ENCODE results near the gene HLTF.

HLTF gene

DNA sequence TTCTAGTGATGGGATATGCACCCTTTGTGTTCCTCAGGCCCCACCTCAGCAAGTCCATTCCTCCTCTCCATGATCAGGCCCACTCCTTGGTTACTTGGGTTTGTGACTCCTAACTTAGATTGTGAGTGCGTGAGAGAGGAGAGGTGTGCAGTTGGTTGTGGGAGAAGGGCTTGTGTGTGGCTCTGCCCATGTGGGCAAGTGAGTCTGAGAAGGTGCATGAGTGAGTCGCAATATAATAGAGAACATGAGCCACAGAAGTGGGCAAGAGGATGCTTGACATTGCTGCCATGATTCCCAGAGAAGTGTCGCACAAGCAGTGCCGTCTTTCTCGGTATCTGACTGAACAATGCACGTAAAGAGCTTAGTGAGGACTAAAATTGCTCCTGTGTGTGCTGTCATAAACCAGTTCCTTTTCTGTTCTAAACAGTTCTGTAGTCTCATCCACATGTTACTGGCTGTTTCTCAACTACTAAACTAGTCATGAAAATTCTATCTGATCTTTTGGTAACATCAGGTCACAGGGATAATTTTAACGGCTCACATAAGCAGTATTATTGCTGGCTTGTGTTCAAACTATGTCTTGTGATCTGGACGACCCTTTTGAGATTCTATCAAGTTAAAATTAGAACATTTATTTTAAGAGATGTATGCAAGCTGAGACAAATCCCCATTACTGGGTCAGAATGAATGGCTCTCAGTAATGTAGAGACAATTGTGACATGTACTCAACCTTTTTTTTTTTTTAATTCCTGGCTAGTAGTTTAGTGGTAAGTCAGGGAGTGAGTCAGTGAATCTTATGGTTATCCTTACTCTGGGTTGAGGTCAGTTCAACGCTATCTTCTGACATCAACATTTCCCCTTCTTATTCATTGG lies 69.4 kb downstream of the HLTF start:
- DNase-seq = peak; percentile 92

DNA sequence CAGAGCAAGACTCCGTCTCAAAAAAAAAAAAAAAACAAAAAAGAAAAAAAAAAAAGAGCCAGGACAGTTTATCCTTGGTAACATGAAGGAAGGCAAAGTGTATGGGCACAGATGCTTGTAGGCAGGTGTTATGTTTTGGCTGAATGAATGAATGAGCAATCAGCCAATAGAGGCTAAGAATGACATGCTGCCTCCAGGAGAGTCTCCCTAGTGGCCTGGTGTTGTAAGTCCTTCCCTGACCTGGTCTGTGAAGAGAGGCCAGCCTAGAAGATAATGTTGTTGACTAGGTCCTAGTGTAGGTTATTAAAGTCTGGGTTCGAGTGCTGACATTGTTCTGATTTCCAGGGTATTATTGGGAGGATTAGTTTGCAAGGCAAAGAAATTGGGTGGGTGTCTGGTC lies 70.1 kb downstream of the HLTF start:
- no peak for DNase-seq

- DNase-seq = no peak
Measured at GRCh38 chr3:149015393-149015792, 70.9 kb downstream of the HLTF start.

DNA sequence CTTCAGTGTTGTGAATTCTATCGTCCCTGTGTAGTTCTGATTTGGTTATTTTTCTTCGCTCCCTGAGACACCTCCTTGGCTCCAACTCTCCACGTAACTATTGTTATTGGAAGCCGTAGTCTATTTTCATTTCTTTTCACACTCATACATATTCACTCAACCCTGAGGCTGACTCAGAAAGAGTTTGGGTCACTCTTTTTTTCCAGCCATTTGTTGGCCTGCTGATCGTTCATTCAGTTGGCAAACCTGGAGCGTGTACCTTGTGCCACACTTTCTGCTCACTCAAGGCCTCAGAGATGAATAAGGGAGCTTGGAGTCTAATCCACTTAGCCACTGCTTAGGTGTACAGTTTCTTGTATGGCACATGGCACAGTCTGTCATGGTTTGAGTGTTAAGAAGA lies 72.6 kb downstream of the HLTF start:
- DNase-seq = no peak

- no peak for DNase-seq
Measured at GRCh38 chr3:149011676-149012075, 74.7 kb downstream of the HLTF start.

GRCh38 chr3:149010966-149011365 lies 75.4 kb downstream of the HLTF start:
- DNase-seq = no peak

- no peak for DNase-seq
Measured at GRCh38 chr3:149010504-149010951, 75.8 kb downstream of the HLTF start.

DNA sequence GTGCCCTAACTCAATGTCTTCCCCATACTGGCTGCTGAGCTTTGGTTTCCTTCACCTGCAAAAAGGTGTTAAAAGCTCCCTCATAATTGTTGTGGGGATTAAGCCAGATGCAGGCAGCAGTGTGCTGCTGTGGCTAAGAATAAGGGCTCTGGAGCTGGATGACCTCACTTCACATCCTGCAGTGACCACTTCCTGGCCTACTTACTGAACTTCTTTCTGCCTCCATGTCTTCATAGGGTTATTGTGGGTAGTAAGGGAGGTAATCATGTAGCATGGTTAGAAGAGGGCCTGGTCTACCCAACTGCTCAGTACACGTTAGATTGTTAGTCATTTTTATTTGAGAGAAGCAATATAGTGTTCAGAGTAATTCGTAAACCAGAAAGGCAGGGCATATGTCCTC lies 76.6 kb downstream of the HLTF start:
- DNase-seq = no peak

- DNase-seq = no peak
Measured at GRCh38 chr3:149007567-149008257, 78.6 kb downstream of the HLTF start.

GRCh38 chr3:149005416-149005815 lies 80.9 kb downstream of the HLTF start:
- DNase-seq = peak; percentile 74

DNA sequence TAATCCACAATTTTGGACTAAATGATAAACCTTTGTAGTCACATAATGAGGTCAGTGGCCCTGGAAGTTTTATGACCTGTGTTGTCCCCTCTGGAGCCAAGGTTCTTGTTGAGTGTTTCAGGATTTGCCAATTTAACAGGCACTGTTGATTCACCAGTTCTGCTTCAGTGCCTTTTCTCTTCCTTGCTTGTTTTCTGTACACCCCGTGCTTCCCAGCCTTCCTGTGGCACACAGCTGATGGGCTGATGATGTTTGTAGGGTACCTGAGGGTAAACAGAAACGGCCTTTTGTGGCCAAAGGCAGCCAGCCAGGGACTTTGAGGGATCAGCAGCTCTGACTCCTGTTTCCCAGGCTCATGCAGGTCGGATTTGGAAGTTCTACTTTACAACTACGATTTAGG lies 81.7 kb downstream of the HLTF start:
- no peak for DNase-seq

DNA sequence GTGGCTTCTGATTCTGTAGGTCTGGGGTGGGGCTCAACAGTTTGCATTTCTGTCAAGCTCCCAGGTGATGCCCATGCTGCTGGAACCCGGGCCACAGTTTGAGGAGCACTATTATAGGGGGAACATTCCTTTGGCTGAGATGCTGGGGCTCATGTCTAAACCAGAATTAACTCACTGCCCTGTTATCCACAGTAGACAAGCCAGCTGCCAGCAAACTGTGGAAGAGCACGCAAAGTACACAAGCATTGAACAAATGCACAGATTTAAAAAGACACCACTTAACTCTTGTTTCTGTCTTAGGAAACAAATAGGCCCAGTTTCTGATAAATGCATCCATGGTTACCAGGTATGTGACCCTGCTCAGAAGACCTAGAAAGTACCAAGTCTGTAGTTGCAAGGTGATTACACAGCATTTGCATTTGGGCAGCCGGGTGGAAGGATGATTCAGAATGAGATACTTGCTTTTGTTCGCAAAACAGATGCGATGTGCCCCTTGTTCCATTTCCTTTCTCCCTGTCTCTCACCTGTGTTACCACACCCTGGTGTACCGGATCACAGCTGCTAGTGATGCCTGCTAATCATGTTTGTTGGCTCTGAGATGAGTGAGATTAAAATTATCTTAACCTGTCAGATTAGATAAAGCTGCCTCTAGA lies 82.6 kb downstream of the HLTF start:
- no peak for DNase-seq

DNA sequence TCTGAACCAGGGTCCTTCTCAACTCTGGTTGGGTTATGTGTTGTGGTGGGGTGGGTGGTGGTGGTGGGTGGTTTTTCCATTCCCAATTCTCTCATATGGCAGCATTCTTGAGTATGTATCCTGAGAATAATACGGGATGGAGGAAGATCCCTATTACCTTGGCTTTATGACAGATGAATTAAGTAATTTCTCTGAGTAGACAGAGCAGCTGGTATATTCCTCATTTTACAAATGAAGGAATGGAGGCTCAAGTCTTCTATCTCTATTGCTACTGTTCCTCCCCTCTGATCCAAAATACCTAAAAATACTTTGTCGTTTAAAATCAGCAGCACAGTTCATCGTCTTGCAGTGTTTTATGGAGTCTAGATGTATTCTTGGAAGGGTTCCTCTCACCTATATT lies 84.6 kb downstream of the HLTF start:
- DNase-seq = no peak

- DNase-seq = no peak
Measured at GRCh38 chr3:149000206-149000745, 86.1 kb downstream of the HLTF start.

DNA sequence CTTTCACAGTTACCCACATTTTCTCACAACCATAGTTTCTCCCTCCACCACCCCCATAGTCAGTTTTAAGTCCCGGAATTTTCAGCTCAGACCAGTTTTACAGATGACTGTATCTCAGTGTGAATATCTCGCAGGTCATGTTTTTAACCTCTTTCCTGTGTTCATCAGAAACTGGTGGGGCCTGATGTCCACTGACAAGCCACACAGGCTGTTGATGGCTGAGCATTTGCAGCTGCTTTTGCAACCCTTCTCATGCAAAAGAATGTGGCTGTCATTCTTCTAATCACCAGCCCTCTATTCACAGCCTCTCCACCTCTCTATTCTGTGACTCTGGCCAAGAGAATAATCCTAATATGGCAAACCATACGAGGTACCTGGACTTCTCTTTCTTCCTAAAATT lies 86.5 kb downstream of the HLTF start:
- DNase-seq = no peak

DNA sequence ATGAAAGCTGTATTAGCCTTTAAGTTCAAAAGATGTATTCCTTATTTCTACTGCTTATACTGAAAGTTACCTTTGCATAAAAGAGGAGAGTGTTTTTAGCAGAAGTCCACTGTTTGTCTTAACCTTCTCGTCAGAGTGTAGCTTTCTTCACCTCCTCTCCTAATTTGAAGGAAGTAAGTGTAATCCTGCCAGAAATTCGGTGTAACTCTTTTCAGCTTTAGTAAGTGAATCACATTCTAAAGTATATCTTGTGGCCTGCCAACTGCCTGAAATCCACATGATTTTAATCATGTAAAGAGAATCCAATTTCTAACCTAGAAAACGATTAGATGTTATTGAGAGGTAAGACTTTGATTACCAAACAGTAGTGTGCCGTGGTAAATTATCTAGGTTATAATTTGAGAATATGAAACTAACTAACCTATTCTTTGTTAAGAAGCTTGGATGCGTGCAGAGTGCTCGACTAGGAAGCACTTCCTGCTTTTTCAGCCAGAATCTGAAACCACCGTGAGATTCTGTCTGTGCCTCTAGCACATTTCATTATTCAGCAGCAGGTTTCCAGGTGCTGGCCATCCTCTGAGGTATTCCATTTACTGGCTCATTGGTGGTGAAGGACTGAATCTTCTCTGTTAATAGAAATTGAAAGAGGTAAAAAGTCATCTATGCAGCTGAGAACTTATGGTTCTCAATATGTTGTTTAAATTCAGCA lies 87.5 kb downstream of the HLTF start:
- DNase-seq = no peak

DNA sequence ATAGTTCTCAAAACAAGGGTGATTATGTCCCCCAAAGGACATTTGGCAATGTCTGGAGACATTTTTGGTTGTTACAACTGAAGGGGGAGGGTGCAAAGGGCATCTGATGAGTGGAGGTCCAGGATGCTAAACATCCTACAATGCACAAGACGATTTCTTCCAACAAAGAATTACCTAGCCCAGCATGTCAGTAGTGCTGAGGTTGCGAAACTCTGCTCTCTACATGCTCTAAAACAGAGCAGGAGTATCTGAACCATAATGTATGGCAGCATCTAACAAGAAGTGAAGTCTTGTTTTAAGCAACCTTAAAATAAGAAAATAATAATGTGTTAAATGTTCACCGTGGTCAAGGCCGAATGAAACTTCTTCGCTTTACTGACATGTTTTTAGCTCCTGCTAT lies 88.0 kb downstream of the HLTF start:
- DNase-seq = no peak

- DNase-seq = no peak
Measured at GRCh38 chr3:148997623-148998022, 88.7 kb downstream of the HLTF start.

GRCh38 chr3:148992635-148993255 lies 93.6 kb downstream of the HLTF start:
- no peak for DNase-seq

GRCh38 chr3:148992027-148992634 lies 94.2 kb downstream of the HLTF start:
- peak; percentile 36 for DNase-seq

GRCh38 chr3:148991219-148992026 lies 94.9 kb downstream of the HLTF start, which contains the start of gene GYG1:
Gene GYG1 (plus strand): TSS chr3:148991540. CDS start chr3:148991641, 101 bp downstream.
- DNase-seq = peak; percentile 84
